Measurements from ENCODE around the gene TLCD4.

GRCh38 chr1:95145493-95145892 is 28.3 kb downstream of the TLCD4 start:
- TF ChIP-seq CTBP1 (IDR thresholded peaks at IDR 0.05; ENCODE audit: borderline replicate concordance) (no peak), ZNF384 (IDR thresholded peaks at IDR 0.05) (no peak), FOXK2 (IDR thresholded peaks at IDR 0.05) (no peak), FOXM1 (IDR thresholded peaks at IDR 0.05; ENCODE audit: borderline replicate concordance) (no peak), SUZ12 (IDR thresholded peaks at IDR 0.05) (no peak), SP1 (IDR thresholded peaks at IDR 0.05) (no peak), BHLHE40 (IDR thresholded peaks at IDR 0.05; ENCODE audit: borderline replicate concordance) (no peak), FOXA1 (IDR thresholded peaks at IDR 0.05) (no peak), PKNOX1 (IDR thresholded peaks at IDR 0.05) (no peak), NFRKB (IDR thresholded peaks at IDR 0.05) (no peak), TARDBP (IDR thresholded peaks at IDR 0.05) (no peak), LEF1 (IDR thresholded peaks at IDR 0.05; ENCODE audit: borderline replicate concordance) (no peak), HDGF (IDR thresholded peaks at IDR 0.05; ENCODE audit: borderline replicate concordance) (no peak), ARNT (IDR thresholded peaks at IDR 0.05) (no peak)

Measured in HEK293T (cell line).